Neural cell (in vitro differentiated cells): ENCODE data around the gene ANKRD2.
"Not testable (repeated sequence)": the region's sequence is repeated elsewhere in the genome, so short reads cannot be mapped to it uniquely, and the experiment has no call there.

Experiments
- CTCF ChIP-seq: fragments of 450-650 bp; IDR thresholded peaks from 2 replicates; pipeline ENCODE4 v1.5.1; 2014; ENCODE audit warnings: antibody characterized with exemption, mild to moderate bottlenecking, moderate library complexity; ENCODE audit not compliant: poor library complexity, severe bottlenecking
- EP300 ChIP-seq: fragments of 450-650 bp; conservative IDR thresholded peaks from 2 replicates; pipeline ENCODE4 v1.6.1; 2014; ENCODE audit warnings: antibody characterized with exemption, mild to moderate bottlenecking, moderate library complexity; ENCODE audit not compliant: poor library complexity, severe bottlenecking
- EZH2 ChIP-seq: fragments of 200-600, 300-800 bp; shearing (Covaris generic), sonication (generic); IDR thresholded peaks from 2 replicates; pipeline ENCODE4 v1.6.1; 2014; ENCODE audit warnings: antibody characterized with exemption, low read length, borderline replicate concordance, mild to moderate bottlenecking; ENCODE audit not compliant: insufficient read depth, poor library complexity, severe bottlenecking
- MXI1 ChIP-seq: fragments of 450-650 bp; conservative IDR thresholded peaks from 2 replicates; pipeline ENCODE4 v1.6.1; 2014; ENCODE audit warnings: antibody characterized with exemption, mild to moderate bottlenecking; ENCODE audit not compliant: poor library complexity, severe bottlenecking
- SMC3 ChIP-seq: fragments of 450-650 bp; conservative IDR thresholded peaks from 2 replicates; pipeline ENCODE4 v1.6.1; 2014; ENCODE audit warnings: antibody characterized with exemption, mild to moderate bottlenecking, moderate library complexity; ENCODE audit not compliant: poor library complexity
- TAF1 ChIP-seq: IDR thresholded peaks from 2 replicates; pipeline ENCODE4 v1.6.1; 2012; ENCODE audit warnings: low read depth

- TF ChIP-seq CTCF, EZH2, EP300, SMC3, MXI1, TAF1: not testable (repeated sequence)
These were observed 11.0 kb upstream of the ANKRD2 start for GRCh38 chr10:97561386-97562077.
